ENCODE results near the gene ATP1B1. TPM values are rescaled to one million over a fixed set of nuclear protein-coding genes. Genes with fewer than 3 reads are reported as not detected.

The ATP1B1 gene
- total RNA-seq, 1 donor from 2014 or later: 173 TPM

- Histone ChIP-seq H3K27me3 (ENCODE audit: low read depth) (no peaks in the 10 kb centered on the region), H3K36me3 (no peaks in the 10 kb centered on the region), H3K4me1 (no peaks in the 10 kb centered on the region), H3K27ac (no peak overlapping the region), H3K9me3 (no peaks in the 10 kb centered on the region), H3K4me3 (no peak overlapping the region)
- ATAC-seq (no peak), DNase-seq (no peak)
- intact Hi-C loops (cut with DNase I): no loop called here
- no peak for TF ChIP-seq CTCF (IDR thresholded peaks at IDR 0.05)
These were observed 36.9 kb downstream of the ATP1B1 start for GRCh38 chr1:169143346-169143745.

GRCh38 chr1:169143984-169144383, 37.5 kb downstream of the ATP1B1 start:
- Histone ChIP-seq H3K36me3 (no peaks in the 10 kb centered on the region), H3K9me3 (no peaks in the 10 kb centered on the region), H3K4me1 (no peaks in the 10 kb centered on the region), H3K4me3 (no peak overlapping the region), H3K27ac (no peak overlapping the region), H3K27me3 (ENCODE audit: low read depth) (no peaks in the 10 kb centered on the region)
- TF ChIP-seq CTCF (IDR thresholded peaks at IDR 0.05): no peak
- intact Hi-C loops (cut with DNase I): no loop called here
- DNase-seq (no peak), ATAC-seq (no peak)

- H3K27me3 ChIP-seq (ENCODE audit: low read depth): no peaks in the 10 kb centered on the region
- no peak for ATAC-seq
- intact Hi-C loops (cut with DNase I): no loop called here
These were observed 38.6 kb downstream of the ATP1B1 start for GRCh38 chr1:169144941-169145626.

GRCh38 chr1:169146576-169147214, 40.2 kb downstream of the ATP1B1 start:
- no peaks in the 10 kb centered on the region for H3K4me1 ChIP-seq
- no peaks in the 10 kb centered on the region for H3K9me3 ChIP-seq
- H3K27me3 ChIP-seq (ENCODE audit: low read depth): no peaks in the 10 kb centered on the region
- intact Hi-C loops (cut with DNase I): no loop called here
- no peak for TF ChIP-seq CTCF (IDR thresholded peaks at IDR 0.05)
- DNase-seq (no peak), ATAC-seq (no peak)
- no peak overlapping the region for H3K27ac ChIP-seq
- no peak overlapping the region for H3K4me3 ChIP-seq
- H3K36me3 ChIP-seq: no peaks in the 10 kb centered on the region

More at GRCh38 chr1:169144941-169145626, 38.6 kb downstream of the ATP1B1 start:
- H3K4me3 ChIP-seq: no peak overlapping the region
- no peaks in the 10 kb centered on the region for H3K4me1 ChIP-seq
- no peak for DNase-seq
- no peak for TF ChIP-seq CTCF (IDR thresholded peaks at IDR 0.05)
- H3K9me3 ChIP-seq: no peaks in the 10 kb centered on the region
- H3K27ac ChIP-seq: no peak overlapping the region
- no peaks in the 10 kb centered on the region for H3K36me3 ChIP-seq

- ATAC-seq (peak in 1 of 2 donors; percentile 71), DNase-seq (no peak)
- no peaks in the 10 kb centered on the region for H3K9me3 ChIP-seq
- no peak overlapping the region for H3K27ac ChIP-seq
- no peak overlapping the region for H3K4me3 ChIP-seq
- H3K27me3 ChIP-seq (ENCODE audit: low read depth): no peaks in the 10 kb centered on the region
- no peaks in the 10 kb centered on the region for H3K36me3 ChIP-seq
- H3K4me1 ChIP-seq: no peaks in the 10 kb centered on the region
- intact Hi-C loops (cut with DNase I): no loop called here
- no peak for TF ChIP-seq CTCF (IDR thresholded peaks at IDR 0.05)
These were observed 42.2 kb downstream of the ATP1B1 start for GRCh38 chr1:169148472-169149252.

Measured in lower lobe of right lung (tissue), 2 donors.